Activated CD4-positive, alpha-beta T cell treated with anti-CD3 and anti-CD28 coated beads, Interleukin-2, Interleukin-4, amounts not matched to agents 100 ng/mL and 50 ng/mL, durations not matched to agents 16 hours and 8 hours (primary cell): Measurements from ENCODE around the gene NHERF1.

Experiments used
- DNase-seq: peaks from one replicate; pipeline ENCODE4 v3.0.0-alpha.2; 2020; ENCODE audit warnings: low spot score

The NHERF1 gene

GRCh38 chr17:74810699-74811485 lies 62.5 kb downstream of the NHERF1 start:
- no peak for DNase-seq

GRCh38 chr17:74812109-74813009 lies 63.9 kb downstream of the NHERF1 start:
- no peak for DNase-seq

- no peak for DNase-seq
Measured at GRCh38 chr17:74814453-74814852, 66.0 kb downstream of the NHERF1 start.

GRCh38 chr17:74815067-74815466 lies 66.6 kb downstream of the NHERF1 start:
- no peak for DNase-seq

- no peak for DNase-seq
Measured at GRCh38 chr17:74815550-74816370, 67.3 kb downstream of the NHERF1 start.

GRCh38 chr17:74816905-74817620 lies 68.6 kb downstream of the NHERF1 start:
- no peak for DNase-seq

GRCh38 chr17:74818291-74818938 lies 70.0 kb downstream of the NHERF1 start:
- no peak for DNase-seq
